Activated T-helper 17 cell treated with anti-CD3 and anti-CD28 coated beads, Interleukin-2, amount 50 U/mL, for 72 hours (primary cell): ENCODE results near the gene KREMEN1. TPM values are rescaled to one million over a fixed set of nuclear protein-coding genes. Genes with fewer than 3 reads are reported as not detected.

Source experiments
- ATAC-seq: fragments of 150-1000 bp; cut with Tn5 transposase; replicated peaks from 2 replicates; pipeline ENCODE4 v1.10.0; 2021; ENCODE audit warnings: mild to moderate bottlenecking, moderate library complexity
- H3K27ac Mint-ChIP-seq: one replicate; pipeline ENCODE4 v1.8.0; 2022; ENCODE audit warnings: mixed read lengths
- H3K27me3 Mint-ChIP-seq: one replicate; pipeline ENCODE4 v1.8.0; 2022; ENCODE audit warnings: mixed read lengths
- H3K36me3 Mint-ChIP-seq: one replicate; pipeline ENCODE4 v1.8.0; 2022; ENCODE audit warnings: low read depth, mild to moderate bottlenecking, mixed read lengths
- H3K4me1 Mint-ChIP-seq: one replicate; pipeline ENCODE4 v1.8.0; 2022; ENCODE audit warnings: mixed read lengths
- H3K4me3 Mint-ChIP-seq: one replicate; pipeline ENCODE4 v1.8.0; 2022; ENCODE audit warnings: mild to moderate bottlenecking, mixed read lengths
- H3K9me3 Mint-ChIP-seq: one replicate; pipeline ENCODE4 v1.8.0; 2022; ENCODE audit warnings: mixed read lengths
- total RNA-seq, 2 donors: library from RNA; stranded (reverse); gene quantifications; one replicate each; pipeline ENCODE4 v1.2.3, GENCODE V29; 2022

The KREMEN1 gene
- total RNA-seq, 2 donors from 2014 or later, result 0.40 TPM; not detected in 1

DNA sequence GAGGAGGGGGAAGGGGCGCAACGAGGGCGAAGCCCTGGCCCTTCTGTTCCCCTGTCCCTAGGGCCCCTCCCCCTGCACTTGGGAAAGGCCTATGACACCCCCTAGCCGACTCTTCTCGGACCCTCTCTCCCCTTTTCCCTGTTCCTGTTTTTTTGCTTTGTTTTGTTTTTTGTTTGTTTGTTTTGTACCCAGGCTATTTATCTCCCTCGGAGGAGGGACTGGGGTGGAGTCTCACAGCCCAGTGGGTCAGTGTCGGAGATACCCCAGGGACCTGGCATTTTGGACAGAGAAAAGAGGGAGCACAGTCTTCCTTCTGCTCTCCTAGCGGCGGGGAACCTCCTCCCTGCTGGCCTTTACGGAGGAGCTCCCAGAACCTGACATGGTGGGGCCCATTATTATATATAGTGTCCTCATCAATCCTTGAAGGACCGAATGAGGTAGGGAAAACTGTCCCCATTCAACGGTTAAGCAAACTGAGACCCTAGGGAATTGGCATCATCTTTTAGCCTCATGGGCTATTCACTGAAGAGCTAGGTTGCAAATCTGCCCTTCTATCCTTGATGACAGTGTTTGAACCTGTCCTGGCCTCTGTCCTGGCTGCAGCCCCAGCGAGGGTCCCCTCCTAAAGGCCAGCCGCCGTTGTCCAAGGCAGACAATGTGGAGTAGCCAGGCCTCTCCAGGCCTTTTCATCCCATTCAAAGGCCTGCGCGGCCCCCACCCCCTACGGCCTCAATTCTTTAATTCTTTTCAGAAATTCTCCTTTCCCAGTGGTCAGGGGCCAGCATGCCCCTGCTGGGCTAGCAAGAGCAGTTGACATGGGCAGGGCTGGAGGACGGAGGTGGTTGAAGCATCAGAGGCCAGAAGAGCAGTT, 133.8 kb downstream of the KREMEN1 start:
- Mint-ChIP-seq H3K4me3 (peak overlapping the region; percentile 29), H3K27me3 (peaks cover 15% of the 10 kb centered on the region), H3K4me1 (peaks cover 10% of the 10 kb centered on the region), H3K36me3 (no peaks in the 10 kb centered on the region), H3K27ac (no peak overlapping the region), H3K9me3 (no peaks in the 10 kb centered on the region)
- ATAC-seq, result no peak

DNA sequence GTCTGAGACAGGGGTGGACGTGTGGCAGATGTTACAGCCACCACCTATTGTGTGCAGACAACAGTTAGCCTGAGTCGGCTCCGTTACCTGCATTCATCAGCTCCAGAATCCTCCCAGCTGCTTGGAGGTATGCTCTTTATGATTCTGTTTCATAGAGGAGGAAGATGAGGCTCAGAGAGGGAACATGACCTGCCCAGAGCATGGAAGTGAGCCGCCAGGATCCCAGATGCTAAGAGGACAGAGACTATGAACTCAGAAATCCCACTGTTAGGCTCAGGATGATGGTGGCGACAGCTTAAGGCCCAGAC, 134.4 kb downstream of the KREMEN1 start:
- peaks cover 6% of the 10 kb centered on the region for H3K4me1 Mint-ChIP-seq
- no peak for ATAC-seq
- H3K36me3 Mint-ChIP-seq, result no peaks in the 10 kb centered on the region
- no peak overlapping the region for H3K4me3 Mint-ChIP-seq
- H3K27ac Mint-ChIP-seq, result no peak overlapping the region
- no peaks in the 10 kb centered on the region for H3K9me3 Mint-ChIP-seq
- peaks cover 15% of the 10 kb centered on the region for H3K27me3 Mint-ChIP-seq

DNA sequence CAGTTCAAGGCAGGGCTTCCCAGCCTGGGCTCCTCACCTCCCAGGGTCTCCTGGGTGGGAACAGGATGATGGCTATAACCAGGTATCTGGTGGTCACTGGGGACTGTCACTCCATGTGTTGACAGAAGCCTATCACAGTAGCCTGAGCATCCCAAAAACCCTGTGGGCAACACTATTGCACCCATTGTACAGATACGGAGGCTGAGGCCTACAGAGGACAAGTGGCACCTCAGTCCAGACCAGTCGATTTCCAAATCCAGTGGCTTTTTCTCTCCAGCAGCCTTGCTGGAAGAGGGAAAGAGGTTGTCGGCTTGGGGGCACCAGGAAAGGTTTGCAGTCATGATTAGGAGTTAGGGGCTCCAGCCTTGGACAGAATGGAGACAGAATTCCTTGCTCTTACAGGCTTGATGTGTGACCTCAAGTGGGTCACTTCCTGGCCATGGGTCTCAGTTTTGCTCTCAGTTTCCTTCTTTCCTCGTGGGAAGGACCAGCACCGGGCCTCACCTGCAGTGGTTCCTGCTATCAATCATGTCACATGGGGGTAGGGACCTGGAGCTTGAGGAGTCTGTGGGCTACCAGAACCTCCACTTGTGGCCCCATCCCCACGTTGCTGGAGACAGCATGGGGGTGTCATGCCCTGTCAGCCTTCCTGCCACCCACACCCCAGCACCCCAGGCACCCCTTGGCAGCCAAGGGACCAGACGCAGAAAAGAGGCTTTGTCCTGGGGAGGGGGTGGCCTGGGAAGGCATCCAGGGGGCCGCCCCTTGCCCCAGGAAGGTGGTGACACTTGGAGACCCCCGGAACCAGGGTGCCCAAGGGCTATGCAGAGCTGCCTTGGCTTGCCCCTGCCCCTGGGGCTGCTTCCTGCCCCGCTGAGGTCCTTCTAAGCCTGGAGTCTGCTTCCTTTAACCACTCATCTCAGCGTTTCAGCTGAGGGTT, 135.0 kb downstream of the KREMEN1 start:
- no peaks in the 10 kb centered on the region for H3K36me3 Mint-ChIP-seq

DNA sequence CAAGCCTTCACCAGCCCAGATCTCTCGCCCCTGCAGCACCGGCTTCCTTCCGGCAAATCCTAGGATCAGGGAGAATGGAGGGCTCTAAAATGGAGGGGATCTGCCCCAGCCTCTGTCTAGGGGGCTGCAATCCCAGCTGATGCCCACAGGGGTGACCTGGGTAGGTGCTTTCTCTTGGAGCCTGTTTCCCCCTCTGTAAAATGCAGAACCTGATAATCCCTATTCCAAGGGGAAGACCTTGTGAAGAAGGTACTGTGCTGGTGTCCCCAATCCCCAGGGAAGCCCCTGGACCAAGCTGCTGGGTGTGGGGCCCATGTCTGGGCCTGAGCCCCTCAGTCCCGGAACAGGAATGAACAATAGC, 135.6 kb downstream of the KREMEN1 start:
- peaks cover 15% of the 10 kb centered on the region for H3K27me3 Mint-ChIP-seq
- H3K9me3 Mint-ChIP-seq, result no peaks in the 10 kb centered on the region

More for the DNA sequence above, 135.0 kb downstream of the KREMEN1 start:
- H3K27me3 Mint-ChIP-seq, result peaks cover 15% of the 10 kb centered on the region
- H3K27ac Mint-ChIP-seq, result no peak overlapping the region
- ATAC-seq, result no peak
- no peak overlapping the region for H3K4me3 Mint-ChIP-seq
- no peaks in the 10 kb centered on the region for H3K9me3 Mint-ChIP-seq
- no peaks in the 10 kb centered on the region for H3K4me1 Mint-ChIP-seq

DNA sequence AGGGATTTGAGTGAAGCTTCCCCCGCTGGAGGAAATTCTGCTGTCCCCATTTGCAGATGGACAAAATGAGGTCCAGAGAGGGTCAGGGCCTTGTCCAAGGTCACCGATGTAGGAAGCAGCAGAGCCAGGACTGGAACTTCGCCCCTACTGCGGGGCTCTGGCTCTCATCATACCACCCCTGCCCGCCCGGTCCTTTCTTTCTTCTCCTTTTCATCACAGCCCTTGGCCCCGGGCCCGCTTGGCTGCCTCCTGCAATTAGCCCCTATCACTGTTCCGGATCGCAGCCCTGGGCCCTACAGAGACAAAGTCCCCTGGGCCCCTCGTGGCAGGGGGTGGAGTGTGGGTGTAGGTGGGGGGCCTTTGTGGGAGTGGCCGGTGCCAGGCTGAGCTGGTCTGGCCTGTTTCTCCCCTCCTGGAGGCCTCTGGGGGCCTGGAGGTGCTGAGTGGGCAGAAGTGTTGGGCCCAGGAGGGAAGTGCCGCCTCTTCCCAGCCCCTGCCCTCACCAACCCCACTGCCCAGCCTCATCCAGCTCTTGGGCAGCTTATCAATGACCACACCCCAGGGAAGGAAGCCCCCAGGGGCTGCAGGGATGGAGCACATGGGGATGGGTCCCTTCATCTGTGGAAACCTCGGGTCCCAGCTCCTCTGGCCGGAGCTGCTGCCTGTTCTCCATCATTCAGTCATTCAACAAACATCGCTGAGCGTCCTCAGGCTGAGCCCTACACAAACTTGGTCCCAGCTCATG, 136.2 kb downstream of the KREMEN1 start:
- Mint-ChIP-seq H3K4me3 (no peak overlapping the region), H3K27ac (no peak overlapping the region), H3K4me1 (no peaks in the 10 kb centered on the region), H3K27me3 (peaks cover 13% of the 10 kb centered on the region), H3K36me3 (no peaks in the 10 kb centered on the region), H3K9me3 (no peaks in the 10 kb centered on the region)
- ATAC-seq, result no peak

More for the DNA sequence above, 135.6 kb downstream of the KREMEN1 start:
- H3K4me1 Mint-ChIP-seq, result no peaks in the 10 kb centered on the region
- H3K27ac Mint-ChIP-seq, result no peak overlapping the region
- H3K4me3 Mint-ChIP-seq, result no peak overlapping the region
- ATAC-seq, result no peak
- no peaks in the 10 kb centered on the region for H3K36me3 Mint-ChIP-seq

DNA sequence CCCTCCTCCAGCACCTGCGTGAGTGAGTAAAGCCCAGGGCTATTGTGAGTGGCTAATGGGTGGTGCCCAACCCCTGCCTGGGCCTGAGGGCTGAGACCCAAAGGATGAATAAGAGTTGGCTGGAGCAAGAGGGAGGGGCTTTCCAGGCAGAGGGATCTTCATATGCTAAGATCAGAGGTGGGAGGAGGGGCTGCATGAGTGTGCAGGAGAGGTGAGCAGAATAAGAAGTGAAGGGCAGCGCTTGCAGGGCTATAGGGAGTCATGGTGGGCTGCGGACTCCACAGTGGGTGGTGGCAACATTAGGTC, 136.7 kb downstream of the KREMEN1 start:
- Mint-ChIP-seq H3K27me3 (peaks cover 8% of the 10 kb centered on the region), H3K9me3 (no peaks in the 10 kb centered on the region), H3K4me1 (no peaks in the 10 kb centered on the region), H3K27ac (no peak overlapping the region), H3K4me3 (no peak overlapping the region), H3K36me3 (no peaks in the 10 kb centered on the region)
- no peak for ATAC-seq

DNA sequence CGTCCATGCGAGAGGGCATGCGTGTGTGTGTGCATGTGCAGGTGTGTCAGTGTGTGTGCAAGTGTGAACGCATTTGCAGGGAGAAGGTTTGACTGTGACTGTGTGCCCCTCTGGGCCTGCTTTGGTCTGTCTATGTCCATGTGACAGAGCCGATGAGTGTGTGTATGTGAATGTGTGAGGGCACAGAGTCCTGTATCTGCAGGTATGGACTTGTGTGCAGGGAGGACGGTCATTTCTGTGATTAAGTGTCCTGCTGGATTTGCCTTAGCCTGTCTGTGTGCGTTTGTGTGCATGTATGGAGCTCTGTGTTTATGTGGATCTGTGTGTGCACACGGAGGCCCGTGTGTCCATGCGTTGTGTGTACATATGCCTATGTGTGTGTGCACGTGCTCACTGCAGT, 138.2 kb downstream of the KREMEN1 start:
- no peak for ATAC-seq
- Mint-ChIP-seq H3K4me3 (no peak overlapping the region), H3K27ac (no peak overlapping the region), H3K36me3 (no peaks in the 10 kb centered on the region), H3K9me3 (no peaks in the 10 kb centered on the region), H3K27me3 (no peaks in the 10 kb centered on the region), H3K4me1 (no peaks in the 10 kb centered on the region)

DNA sequence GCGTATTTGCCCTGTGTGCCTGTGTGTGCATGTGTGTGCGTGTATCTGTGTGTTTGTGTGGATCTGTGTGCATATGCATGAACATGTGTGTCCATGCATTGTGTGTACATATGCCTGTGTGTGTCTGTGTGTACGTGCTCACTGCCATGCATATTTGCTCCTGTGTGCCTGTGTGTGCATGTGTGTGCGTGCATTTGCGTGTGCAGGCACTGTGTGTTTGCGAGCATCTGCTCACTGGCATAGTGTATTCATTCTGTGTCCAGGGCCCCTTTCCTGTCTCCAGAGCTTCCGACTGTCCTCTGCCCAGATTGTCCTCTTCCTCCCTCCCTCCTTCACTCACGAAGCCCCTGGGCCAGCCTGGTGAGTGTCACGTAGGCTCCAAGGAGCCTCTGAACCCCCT, 138.6 kb downstream of the KREMEN1 start:
- H3K27ac Mint-ChIP-seq, result no peak overlapping the region
- no peaks in the 10 kb centered on the region for H3K9me3 Mint-ChIP-seq
- no peaks in the 10 kb centered on the region for H3K36me3 Mint-ChIP-seq
- no peaks in the 10 kb centered on the region for H3K27me3 Mint-ChIP-seq
- no peaks in the 10 kb centered on the region for H3K4me1 Mint-ChIP-seq
- H3K4me3 Mint-ChIP-seq, result no peak overlapping the region
- ATAC-seq, result no peak

DNA sequence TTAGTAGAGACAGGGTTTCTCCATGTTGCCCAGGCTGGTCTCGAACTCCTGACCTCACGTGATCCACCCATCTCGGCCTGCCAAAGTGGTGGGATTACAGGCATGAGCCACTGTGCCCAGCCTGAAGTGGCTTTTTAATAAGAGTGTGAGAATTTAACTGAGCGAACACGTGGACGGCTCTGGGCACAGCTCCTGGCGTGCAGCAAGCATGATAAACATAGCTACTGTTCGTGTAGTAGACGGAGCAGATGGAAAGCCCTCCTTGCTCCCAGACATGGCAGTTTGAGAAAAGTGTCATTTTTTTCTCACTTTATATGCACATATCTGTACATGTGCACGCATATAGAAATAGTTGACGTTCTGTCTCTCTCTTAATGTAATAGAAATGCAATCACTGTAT, 139.9 kb downstream of the KREMEN1 start:
- Mint-ChIP-seq H3K27me3 (no peaks in the 10 kb centered on the region), H3K9me3 (no peaks in the 10 kb centered on the region), H3K27ac (no peak overlapping the region), H3K4me1 (no peaks in the 10 kb centered on the region), H3K4me3 (no peak overlapping the region), H3K36me3 (no peaks in the 10 kb centered on the region)
- ATAC-seq, result no peak

DNA sequence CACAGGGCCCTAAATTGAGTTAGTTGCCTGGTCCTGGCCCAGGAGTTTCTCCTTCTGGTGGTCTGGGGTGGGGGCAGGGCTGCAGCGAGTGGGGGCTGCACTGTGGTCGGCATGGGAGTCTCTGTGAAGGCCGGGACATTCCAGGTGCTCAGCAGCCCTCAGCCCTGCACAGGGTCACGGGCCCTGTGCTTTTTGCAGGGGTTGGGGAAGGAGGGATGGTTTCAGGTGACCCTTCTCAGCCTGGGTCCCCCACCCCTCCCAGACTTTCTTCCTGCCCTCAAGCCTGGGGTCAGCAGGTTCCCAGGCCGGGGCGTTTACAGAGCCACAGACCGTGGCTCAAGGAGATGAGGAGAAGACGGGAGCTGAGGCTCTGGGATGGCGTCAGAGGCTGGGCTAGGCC, 140.7 kb downstream of the KREMEN1 start:
- ATAC-seq, result no peak
- no peaks in the 10 kb centered on the region for H3K9me3 Mint-ChIP-seq
- no peaks in the 10 kb centered on the region for H3K4me1 Mint-ChIP-seq
- H3K27ac Mint-ChIP-seq, result no peak overlapping the region
- H3K36me3 Mint-ChIP-seq, result no peaks in the 10 kb centered on the region
- H3K27me3 Mint-ChIP-seq, result no peaks in the 10 kb centered on the region
- H3K4me3 Mint-ChIP-seq, result no peak overlapping the region

DNA sequence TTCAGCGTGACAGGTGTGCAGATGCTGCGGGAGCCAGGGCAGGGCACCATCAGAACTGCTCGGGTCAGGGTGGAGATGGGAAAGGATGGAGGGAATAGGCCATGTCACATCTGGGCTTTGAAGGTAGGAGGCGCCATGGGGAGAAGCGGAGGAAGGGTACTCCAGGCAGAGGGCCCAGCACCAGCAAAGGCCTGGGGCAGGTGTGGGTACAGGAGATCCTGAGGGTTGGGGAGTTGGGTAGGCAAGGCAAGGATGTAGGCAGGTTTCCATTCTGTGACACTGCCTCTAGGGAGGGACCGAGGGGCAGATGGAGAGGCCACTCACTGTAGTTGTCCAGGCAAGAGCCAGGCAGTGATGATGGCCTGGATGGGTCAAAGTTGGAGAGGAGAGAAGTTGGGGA, 141.4 kb downstream of the KREMEN1 start:
- Mint-ChIP-seq H3K4me3 (no peak overlapping the region), H3K4me1 (no peaks in the 10 kb centered on the region), H3K9me3 (no peaks in the 10 kb centered on the region), H3K27me3 (no peaks in the 10 kb centered on the region), H3K27ac (no peak overlapping the region), H3K36me3 (no peaks in the 10 kb centered on the region)
- ATAC-seq, result no peak

DNA sequence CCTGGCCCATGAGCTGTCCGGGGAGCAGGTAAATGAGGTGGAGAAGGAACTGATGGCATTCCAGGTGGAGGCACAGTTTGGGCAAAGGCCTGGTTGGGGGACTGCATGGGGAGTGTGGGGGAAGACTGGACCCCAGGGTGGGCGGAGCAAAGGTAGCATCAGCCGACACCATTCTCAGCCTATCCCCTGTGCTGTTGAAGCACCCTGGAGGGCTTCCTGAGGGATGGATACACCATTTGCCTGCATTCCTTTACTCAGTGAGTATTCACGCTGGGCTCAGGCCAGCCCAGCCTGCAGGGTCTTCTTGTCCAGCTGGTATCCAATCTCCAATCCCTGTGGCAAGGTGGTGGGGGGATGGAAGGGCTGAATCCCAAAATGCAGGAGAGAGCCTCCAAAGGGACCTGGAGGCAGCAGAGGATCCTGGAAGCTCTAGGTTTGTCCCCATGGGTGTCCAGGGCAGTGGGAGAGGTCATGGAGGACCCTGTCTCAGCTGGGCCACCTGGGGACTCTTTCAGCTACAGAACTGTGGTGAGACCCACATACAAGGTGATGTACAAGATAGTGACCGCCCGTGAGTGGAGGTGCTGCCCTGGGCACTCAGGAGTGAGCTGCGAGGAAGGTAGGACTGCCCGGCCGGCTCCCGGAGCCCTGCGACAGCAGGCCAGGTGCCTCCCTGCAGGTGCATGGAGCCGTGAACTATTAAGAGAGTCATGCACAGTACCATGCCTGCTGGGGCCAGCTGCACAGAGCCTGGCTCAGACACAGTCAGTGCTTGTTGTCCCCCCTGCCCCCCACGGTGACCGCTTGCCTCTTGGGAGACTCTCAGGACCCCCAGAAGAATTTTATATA, 142.4 kb downstream of the KREMEN1 start:
- Mint-ChIP-seq H3K9me3 (no peaks in the 10 kb centered on the region), H3K36me3 (no peaks in the 10 kb centered on the region), H3K27me3 (no peaks in the 10 kb centered on the region), H3K27ac (no peak overlapping the region), H3K4me3 (no peak overlapping the region), H3K4me1 (no peaks in the 10 kb centered on the region)
- no peak for ATAC-seq

DNA sequence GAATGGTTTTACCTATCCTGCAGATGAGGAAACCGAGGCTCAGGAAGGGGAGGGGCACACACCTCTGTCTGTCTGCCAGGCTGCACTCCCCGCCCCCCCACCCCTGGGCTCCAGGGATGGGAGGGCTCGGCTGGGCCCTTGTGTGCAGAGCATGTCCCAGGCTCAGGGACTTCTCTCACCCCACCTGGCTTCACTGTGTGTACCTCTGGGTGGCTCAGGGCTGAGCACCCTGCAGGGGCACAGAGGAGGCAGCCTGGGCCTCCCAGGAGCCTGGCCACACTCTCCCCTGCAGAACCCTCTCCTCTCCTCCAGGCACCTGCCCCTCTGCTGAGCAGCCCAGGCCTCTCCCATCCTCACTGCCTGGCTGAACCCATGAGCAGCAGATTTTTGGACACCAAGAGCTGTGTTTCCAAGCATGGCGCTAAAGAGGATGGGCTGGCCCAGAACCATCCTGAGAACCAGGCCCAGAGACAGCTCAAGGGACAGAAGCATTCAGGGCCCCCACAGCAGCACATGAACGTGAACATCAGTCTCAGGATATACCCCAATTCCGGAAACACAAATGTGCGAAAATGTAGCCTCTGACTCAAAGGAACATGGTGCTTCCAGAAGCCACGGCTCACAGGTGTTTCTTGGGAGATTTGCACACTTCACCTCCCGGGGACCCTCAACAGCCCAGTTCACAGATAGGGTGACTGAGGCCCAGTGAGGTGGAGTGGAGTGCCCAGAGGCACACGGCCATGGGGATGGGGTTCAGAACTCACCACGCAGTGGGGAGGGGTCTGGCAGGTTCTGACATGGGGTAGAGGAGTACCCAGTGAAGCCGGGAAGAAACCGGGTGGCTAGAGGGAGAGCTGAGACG, 143.4 kb downstream of the KREMEN1 start:
- H3K9me3 Mint-ChIP-seq, result no peaks in the 10 kb centered on the region
- H3K36me3 Mint-ChIP-seq, result no peaks in the 10 kb centered on the region
- no peak overlapping the region for H3K27ac Mint-ChIP-seq
- H3K27me3 Mint-ChIP-seq, result no peaks in the 10 kb centered on the region
- H3K4me1 Mint-ChIP-seq, result no peaks in the 10 kb centered on the region
- ATAC-seq, result peak; percentile 37
- H3K4me3 Mint-ChIP-seq, result no peak overlapping the region
